SU-DHL-6 (cell line): ENCODE results near the gene HACL1.

Experiments
- H2AFZ ChIP-seq: fragments of 200-600 bp; sonication (generic); 2 replicates; pipeline ENCODE4 v1.6.1; 2014; ENCODE audit warnings: low read depth, mild to moderate bottlenecking, moderate library complexity, mixed read lengths, antibody characterized with exemption, low read length; ENCODE audit not compliant: severe bottlenecking
- H3F3A ChIP-seq: fragments of 200-600 bp; shearing (Covaris generic); 2 replicates; pipeline ENCODE4 v1.6.0; 2016; ENCODE audit warnings: antibody characterized with exemption, mild to moderate bottlenecking; ENCODE audit not compliant: insufficient read depth
- H3K27ac ChIP-seq: fragments of 200-600 bp; sonication (generic); 2 replicates; pipeline ENCODE4 v1.5.1; 2016; ENCODE audit warnings: low read depth, mild to moderate bottlenecking, low read length, moderate library complexity, mixed read lengths
- H3K27me3 ChIP-seq: fragments of 200-600 bp; sonication (generic), shearing (Covaris generic); 2 replicates; pipeline ENCODE4 v1.6.0; 2014; ENCODE audit warnings: mild to moderate bottlenecking, low read length
- H3K36me3 ChIP-seq: fragments of 200-600 bp; sonication (generic); 2 replicates; pipeline ENCODE4 v1.6.1; 2014; ENCODE audit warnings: mild to moderate bottlenecking, low read length, mixed read lengths
- H3K4me2 ChIP-seq: fragments of 300-600, 200-600 bp; shearing (Covaris generic), sonication (generic); 2 replicates; pipeline ENCODE4 v1.6.0; 2014; ENCODE audit warnings: low read length, low read depth, mild to moderate bottlenecking; ENCODE audit not compliant: poor library complexity, severe bottlenecking
- H3K4me3 ChIP-seq: fragments of 200-600 bp; sonication (generic); 2 replicates; pipeline ENCODE4 v1.5.1; 2014; ENCODE audit warnings: antibody characterized with exemption, low read length, mild to moderate bottlenecking, mixed read lengths; ENCODE audit not compliant: insufficient read depth, poor library complexity, severe bottlenecking
- H3K79me2 ChIP-seq: fragments of 200-600 bp; sonication (generic); 2 replicates; pipeline ENCODE4 v1.6.1; 2014; ENCODE audit warnings: mild to moderate bottlenecking, low read length, moderate library complexity; ENCODE audit not compliant: insufficient read depth
- H3K9ac ChIP-seq: fragments of 200-600 bp; sonication (generic); 2 replicates; pipeline ENCODE4 v1.7.0; 2014; ENCODE audit warnings: mild to moderate bottlenecking, low read length
- H3K9me2 ChIP-seq: fragments of 200-600 bp; sonication (generic); replicated peaks from 2 replicates; pipeline ENCODE4 v1.6.1; 2014; ENCODE audit warnings: low read length; ENCODE audit not compliant: insufficient read depth
- H3K9me3 ChIP-seq: fragments of 200-600 bp; sonication (generic); 2 replicates; pipeline ENCODE4 v1.6.1; 2014; ENCODE audit warnings: low read length, mixed read lengths; ENCODE audit not compliant: insufficient read depth
- H4K20me1 ChIP-seq: fragments of 200-600 bp; sonication (generic); 2 replicates; pipeline ENCODE4 v1.6.1; 2014; ENCODE audit warnings: low read depth, mild to moderate bottlenecking, antibody characterized with exemption, low read length, moderate library complexity, mixed read lengths
- EZH2phosphoT487 ChIP-seq: fragments of 200-600 bp; sonication (generic), shearing (Covaris generic); conservative IDR thresholded peaks from 2 replicates; pipeline ENCODE4 v1.6.1; 2018; ENCODE audit warnings: mild to moderate bottlenecking, antibody characterized with exemption, low read length, moderate library complexity, mixed read lengths
- TF ChIP-seq, protein P1 (sequence below): fragments of 200-600 bp; sonication (generic); IDR thresholded peaks from one replicate; pipeline ENCODE4 v1.5.1; 2017; ENCODE audit warnings: antibody characterized with exemption, mild to moderate bottlenecking, low read length, moderate library complexity; ENCODE audit not compliant: insufficient read depth, poor library complexity, severe bottlenecking

HACL1 gene

DNA sequence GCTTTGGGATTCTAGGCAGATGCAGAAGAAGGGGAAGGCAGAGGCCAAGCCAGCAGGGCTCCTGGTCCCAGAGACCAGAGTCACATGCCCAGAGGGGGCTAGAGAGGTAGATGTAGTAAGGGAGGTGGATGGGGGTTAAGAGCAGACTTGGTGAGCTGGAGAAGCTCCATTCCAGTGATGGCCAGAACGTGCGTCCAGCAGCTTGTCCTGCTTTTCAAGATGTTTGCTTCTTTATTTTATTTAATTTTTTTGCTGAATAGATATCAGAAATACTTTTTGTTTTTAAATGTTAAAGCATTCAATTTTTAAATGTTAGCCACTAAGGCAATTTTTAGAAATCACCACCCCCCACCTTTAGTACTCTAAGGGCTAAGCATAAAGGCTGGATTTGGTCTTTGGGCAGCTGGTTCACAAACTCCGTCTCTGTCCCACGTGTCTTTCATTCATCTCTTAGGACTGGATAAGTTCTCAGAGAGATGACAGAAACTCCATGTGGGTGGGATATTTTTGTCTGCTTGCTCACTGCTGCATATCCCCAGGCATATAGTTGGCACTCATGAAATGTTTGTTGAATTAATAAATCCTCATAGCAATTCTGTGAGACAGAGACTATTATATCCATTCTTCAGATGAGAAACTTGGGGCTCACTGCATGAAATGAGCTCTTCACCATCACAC is 86.6 kb downstream of the HACL1 start:
- TF ChIP-seq, protein P1, sequence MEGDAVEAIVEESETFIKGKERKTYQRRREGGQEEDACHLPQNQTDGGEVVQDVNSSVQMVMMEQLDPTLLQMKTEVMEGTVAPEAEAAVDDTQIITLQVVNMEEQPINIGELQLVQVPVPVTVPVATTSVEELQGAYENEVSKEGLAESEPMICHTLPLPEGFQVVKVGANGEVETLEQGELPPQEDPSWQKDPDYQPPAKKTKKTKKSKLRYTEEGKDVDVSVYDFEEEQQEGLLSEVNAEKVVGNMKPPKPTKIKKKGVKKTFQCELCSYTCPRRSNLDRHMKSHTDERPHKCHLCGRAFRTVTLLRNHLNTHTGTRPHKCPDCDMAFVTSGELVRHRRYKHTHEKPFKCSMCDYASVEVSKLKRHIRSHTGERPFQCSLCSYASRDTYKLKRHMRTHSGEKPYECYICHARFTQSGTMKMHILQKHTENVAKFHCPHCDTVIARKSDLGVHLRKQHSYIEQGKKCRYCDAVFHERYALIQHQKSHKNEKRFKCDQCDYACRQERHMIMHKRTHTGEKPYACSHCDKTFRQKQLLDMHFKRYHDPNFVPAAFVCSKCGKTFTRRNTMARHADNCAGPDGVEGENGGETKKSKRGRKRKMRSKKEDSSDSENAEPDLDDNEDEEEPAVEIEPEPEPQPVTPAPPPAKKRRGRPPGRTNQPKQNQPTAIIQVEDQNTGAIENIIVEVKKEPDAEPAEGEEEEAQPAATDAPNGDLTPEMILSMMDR = no peak
- no peak for TF ChIP-seq EZH2phosphoT487
- H3K79me2 ChIP-seq = no peaks in the 10 kb centered on the region
- H3K27me3 ChIP-seq = no peaks in the 10 kb centered on the region
- no peak overlapping the region for H3K4me3 ChIP-seq
- H3K9me2 ChIP-seq = no peaks in the 10 kb centered on the region
- H3K9ac ChIP-seq = no peak overlapping the region
- H2AFZ ChIP-seq = no peak overlapping the region
- no peaks in the 10 kb centered on the region for H3K9me3 ChIP-seq
- H3K36me3 ChIP-seq = no peaks in the 10 kb centered on the region
- no peaks in the 10 kb centered on the region for H3F3A ChIP-seq
- no peaks in the 10 kb centered on the region for H4K20me1 ChIP-seq
- no peak overlapping the region for H3K4me2 ChIP-seq
- no peak overlapping the region for H3K27ac ChIP-seq

DNA sequence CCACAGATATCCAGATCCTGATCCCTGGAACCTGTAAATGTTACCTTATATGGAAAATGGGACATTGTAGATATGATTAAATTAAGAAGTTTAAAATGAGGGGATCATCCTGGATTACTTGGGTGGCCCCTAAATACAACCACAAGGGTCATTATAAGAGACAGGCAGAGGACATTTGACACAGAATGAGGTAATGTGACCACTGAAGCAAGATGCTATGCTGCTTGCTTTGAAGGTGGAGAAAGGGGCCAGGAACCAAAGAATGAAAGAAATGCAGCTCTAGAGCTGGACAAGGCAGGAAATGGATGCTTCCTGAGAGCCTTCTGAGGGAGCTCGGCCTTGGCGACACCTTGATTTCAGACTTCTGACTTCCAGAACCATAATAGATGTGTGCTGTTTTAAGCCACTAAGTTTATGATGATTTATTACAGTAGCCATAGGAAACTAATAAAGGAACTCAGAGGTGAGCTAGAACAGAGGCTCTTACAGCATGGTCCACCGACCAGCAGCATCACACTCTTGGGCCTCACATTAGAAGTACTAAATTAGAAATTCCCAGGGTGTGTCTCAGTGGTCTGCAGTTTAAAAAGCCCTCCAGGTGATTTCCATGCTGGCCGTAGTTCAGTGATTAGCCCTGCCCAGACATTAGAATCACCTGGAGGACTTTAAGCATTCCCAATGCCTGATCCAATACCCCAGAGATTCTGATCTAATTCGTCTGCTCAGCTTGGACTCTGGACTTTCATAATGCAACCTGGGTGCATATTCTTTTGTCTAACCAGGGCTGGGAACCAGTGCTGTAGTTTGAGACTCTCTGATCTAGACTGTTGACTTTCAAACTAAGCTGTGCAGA is 87.3 kb downstream of the HACL1 start:
- no peaks in the 10 kb centered on the region for H3K9me3 ChIP-seq
- no peaks in the 10 kb centered on the region for H3K9me2 ChIP-seq
- no peak overlapping the region for H3K4me2 ChIP-seq

DNA sequence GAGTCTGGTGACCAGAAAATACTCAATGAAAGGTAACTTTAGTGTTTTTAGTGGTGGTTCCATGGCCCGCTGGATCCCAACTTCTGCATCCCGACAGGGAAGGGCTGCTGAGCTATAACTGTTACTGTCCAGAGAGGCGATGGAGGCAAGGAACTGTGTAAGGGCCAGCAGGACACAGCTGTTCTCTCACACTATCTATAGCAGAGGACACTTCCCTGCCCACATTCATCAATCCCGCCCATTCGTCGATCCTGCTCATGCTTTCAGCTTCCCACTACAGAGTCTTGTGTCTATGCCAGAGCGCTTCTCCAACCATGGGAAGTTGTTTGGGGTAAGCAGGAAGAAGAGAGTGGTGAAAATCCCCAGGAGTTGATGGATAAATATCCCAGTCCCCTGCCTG is 88.3 kb downstream of the HACL1 start:
- TF ChIP-seq, protein P1 = no peak
- TF ChIP-seq EZH2phosphoT487 = no peak
- Histone ChIP-seq H2AFZ (no peak overlapping the region), H3K9ac (no peak overlapping the region), H3K4me2 (no peak overlapping the region), H3K36me3 (no peaks in the 10 kb centered on the region), H4K20me1 (no peaks in the 10 kb centered on the region), H3K27me3 (no peaks in the 10 kb centered on the region), H3F3A (no peaks in the 10 kb centered on the region), H3K4me3 (no peak overlapping the region), H3K27ac (no peak overlapping the region), H3K9me2 (no peaks in the 10 kb centered on the region), H3K9me3 (no peaks in the 10 kb centered on the region), H3K79me2 (no peaks in the 10 kb centered on the region)

More for the DNA sequence above, 87.3 kb downstream of the HACL1 start:
- H3K27ac ChIP-seq = no peak overlapping the region
- TF ChIP-seq, protein P1 = no peak
- no peak for TF ChIP-seq EZH2phosphoT487
- no peak overlapping the region for H3K9ac ChIP-seq
- H3K4me3 ChIP-seq = no peak overlapping the region
- no peaks in the 10 kb centered on the region for H3F3A ChIP-seq
- no peaks in the 10 kb centered on the region for H4K20me1 ChIP-seq
- no peaks in the 10 kb centered on the region for H3K27me3 ChIP-seq
- no peaks in the 10 kb centered on the region for H3K79me2 ChIP-seq
- H2AFZ ChIP-seq = no peak overlapping the region
- no peaks in the 10 kb centered on the region for H3K36me3 ChIP-seq
